ENCODE results near the gene GPR157.

DNA sequence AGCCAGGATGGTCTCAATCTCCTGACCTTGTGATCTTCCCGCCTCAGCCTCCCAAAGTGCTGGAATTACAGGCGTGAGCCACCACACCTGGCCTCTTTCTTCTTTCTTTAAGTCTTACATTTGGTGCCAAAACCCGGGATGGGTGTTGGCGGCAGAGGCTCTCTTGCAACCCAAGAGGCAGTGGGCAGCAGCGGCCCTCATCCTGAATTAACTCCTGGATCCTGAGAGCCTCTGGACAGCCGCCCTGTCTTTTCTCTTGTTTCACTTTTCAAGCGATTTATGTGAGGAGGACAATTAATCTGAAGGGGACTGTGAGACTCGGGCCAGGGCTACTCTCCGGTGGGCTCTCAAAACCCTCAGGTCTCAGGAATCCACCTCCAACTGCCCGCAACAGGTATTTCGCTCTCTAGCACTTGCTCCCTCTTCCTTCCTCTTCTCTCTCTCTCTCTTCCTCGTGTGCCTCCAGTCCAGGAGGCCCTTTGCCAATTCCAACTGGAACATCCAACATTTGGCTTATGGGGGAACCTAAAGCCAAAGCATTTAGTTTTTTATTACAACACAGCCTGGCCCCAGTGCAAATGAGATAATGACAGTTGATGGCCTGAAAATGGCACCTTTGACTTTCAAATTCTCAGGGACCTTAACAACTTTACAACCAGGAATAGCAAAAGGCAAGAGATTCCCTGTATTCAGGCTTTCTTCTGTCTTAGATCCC is 41.3 kb downstream of the GPR157 start:
- no peak for TF ChIP-seq EZH2 (IDR thresholded peaks at IDR 0.05)
- TF ChIP-seq, protein P1, sequence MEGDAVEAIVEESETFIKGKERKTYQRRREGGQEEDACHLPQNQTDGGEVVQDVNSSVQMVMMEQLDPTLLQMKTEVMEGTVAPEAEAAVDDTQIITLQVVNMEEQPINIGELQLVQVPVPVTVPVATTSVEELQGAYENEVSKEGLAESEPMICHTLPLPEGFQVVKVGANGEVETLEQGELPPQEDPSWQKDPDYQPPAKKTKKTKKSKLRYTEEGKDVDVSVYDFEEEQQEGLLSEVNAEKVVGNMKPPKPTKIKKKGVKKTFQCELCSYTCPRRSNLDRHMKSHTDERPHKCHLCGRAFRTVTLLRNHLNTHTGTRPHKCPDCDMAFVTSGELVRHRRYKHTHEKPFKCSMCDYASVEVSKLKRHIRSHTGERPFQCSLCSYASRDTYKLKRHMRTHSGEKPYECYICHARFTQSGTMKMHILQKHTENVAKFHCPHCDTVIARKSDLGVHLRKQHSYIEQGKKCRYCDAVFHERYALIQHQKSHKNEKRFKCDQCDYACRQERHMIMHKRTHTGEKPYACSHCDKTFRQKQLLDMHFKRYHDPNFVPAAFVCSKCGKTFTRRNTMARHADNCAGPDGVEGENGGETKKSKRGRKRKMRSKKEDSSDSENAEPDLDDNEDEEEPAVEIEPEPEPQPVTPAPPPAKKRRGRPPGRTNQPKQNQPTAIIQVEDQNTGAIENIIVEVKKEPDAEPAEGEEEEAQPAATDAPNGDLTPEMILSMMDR (IDR thresholded peaks at IDR 0.05): no peak
